Measurements from ENCODE around the gene ZNRF3.

GRCh38 chr22:29032584-29032983 is 149.2 kb downstream of the ZNRF3 start:
- TF ChIP-seq PATZ1 (CRISPR knock-in tag; IDR thresholded peaks at IDR 0.05; ENCODE audit: borderline replicate concordance) = no peak
- TF ChIP-seq OSR1 (CRISPR knock-in tag; IDR thresholded peaks at IDR 0.05) = no peak
- no peak for TF ChIP-seq ZNF565 (CRISPR knock-in tag; conservative IDR thresholded peaks at IDR 0.05; ENCODE audit: low read depth)
- no peak for TF ChIP-seq ZC3H10 (CRISPR knock-in tag; IDR thresholded peaks at IDR 0.05)

Data from SK-N-SH treated with all-trans-retinoic acid at 6 μM for 48 hours (cell line).